SK-N-MC (cell line): ENCODE data around the gene NOS1AP.

Source experiments
- EZH2 ChIP-seq: fragments of 200-600 bp; sonication (generic); IDR thresholded peaks from one replicate; pipeline ENCODE4 v1.6.1; 2017; ENCODE audit warnings: antibody characterized with exemption
- POLR2AphosphoS5 ChIP-seq: IDR thresholded peaks from 2 replicates; pipeline ENCODE4 v1.6.1; 2012; ENCODE audit warnings: mild to moderate bottlenecking, low read depth, low read length, borderline replicate concordance

GRCh38 chr1:162171111-162171510, 101.6 kb downstream of the NOS1AP start:
- TF ChIP-seq POLR2AphosphoS5, result no peak
- TF ChIP-seq EZH2, result no peak
